Measurements from ENCODE around the gene IP6K1. TPM values are rescaled to one million over a fixed set of nuclear protein-coding genes. Genes with fewer than 3 reads are reported as not detected.
"Not testable (repeated sequence)": the region's sequence is repeated elsewhere in the genome, so short reads cannot be mapped to it uniquely, and the experiment has no call there.

The IP6K1 gene
- total and polyA plus RNA-seq, 10 donors = 8.6 to 56.0 (median 46.4) TPM

DNA sequence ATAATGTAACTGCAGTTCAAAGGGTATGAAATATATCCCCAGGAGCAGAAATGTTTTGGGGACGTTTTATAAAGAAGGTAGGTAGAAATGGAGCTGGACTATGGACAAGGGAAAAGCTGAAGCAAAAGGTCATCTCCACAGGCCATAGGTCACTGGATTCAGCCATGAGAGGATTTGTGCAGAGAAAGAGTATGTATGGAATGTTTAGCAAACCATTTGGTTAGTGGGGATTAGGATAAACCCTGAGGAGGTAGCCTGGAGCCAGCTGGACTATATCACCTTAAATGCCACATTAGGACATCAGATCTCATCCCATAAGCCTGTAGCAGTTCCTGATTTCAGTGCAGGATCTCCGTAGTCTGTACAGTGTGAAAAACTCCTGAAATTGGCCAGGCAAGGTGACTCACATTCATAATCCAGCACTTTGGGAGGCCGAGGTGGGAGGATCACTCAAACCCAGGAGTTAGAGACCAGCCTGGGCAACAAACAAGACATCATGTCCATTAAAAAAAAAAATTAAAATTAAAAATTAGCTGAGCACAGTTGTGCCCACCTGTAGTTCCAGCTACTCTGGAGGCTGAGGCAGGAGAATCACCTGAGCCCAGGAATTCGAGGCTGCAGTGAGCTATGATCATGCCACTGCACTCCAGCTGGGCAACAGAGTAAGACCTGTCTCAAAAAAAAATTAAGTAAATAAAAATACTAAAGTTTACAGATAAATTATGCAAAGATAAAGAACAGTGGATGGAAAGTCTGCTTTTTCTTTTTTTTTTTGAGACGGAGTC is 4.7 kb downstream of the IP6K1 start:
- Histone ChIP-seq H3K9me3 (no peaks in the 10 kb centered on the region), H3K27ac (no peak overlapping the region), H3K36me3 (peaks cover 0 to 84% (median 26%) of the 10 kb centered on the region in 6 donors), H3K4me3 (no peak overlapping the region), H3K4me1 (peaks cover 20 to 78% (median 56%) of the 10 kb centered on the region in 6 donors), H3K27me3 (replicated peaks in 1 of 7) (no peaks in the 10 kb centered on the region)
- no peak for TF ChIP-seq POLR2AphosphoS5 (IDR thresholded peaks at IDR 0.05)
- TF ChIP-seq, protein P1, sequence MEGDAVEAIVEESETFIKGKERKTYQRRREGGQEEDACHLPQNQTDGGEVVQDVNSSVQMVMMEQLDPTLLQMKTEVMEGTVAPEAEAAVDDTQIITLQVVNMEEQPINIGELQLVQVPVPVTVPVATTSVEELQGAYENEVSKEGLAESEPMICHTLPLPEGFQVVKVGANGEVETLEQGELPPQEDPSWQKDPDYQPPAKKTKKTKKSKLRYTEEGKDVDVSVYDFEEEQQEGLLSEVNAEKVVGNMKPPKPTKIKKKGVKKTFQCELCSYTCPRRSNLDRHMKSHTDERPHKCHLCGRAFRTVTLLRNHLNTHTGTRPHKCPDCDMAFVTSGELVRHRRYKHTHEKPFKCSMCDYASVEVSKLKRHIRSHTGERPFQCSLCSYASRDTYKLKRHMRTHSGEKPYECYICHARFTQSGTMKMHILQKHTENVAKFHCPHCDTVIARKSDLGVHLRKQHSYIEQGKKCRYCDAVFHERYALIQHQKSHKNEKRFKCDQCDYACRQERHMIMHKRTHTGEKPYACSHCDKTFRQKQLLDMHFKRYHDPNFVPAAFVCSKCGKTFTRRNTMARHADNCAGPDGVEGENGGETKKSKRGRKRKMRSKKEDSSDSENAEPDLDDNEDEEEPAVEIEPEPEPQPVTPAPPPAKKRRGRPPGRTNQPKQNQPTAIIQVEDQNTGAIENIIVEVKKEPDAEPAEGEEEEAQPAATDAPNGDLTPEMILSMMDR (IDR thresholded peaks at IDR 0.05 in 8 of 11, conservative IDR thresholded peaks at IDR 0.05 in 3 of 11) = no peak
- TF ChIP-seq POLR2A (IDR thresholded peaks at IDR 0.05) = no peak
- WGBS, 5 donors = 81 to 90% (median 89%) methylated on average over 5 of the region's 5 CpGs
- intact Hi-C loops (cut with DNase I; ENCODE audit: low total_unique reads) = no loop called here
- no peak for DNase-seq

DNA sequence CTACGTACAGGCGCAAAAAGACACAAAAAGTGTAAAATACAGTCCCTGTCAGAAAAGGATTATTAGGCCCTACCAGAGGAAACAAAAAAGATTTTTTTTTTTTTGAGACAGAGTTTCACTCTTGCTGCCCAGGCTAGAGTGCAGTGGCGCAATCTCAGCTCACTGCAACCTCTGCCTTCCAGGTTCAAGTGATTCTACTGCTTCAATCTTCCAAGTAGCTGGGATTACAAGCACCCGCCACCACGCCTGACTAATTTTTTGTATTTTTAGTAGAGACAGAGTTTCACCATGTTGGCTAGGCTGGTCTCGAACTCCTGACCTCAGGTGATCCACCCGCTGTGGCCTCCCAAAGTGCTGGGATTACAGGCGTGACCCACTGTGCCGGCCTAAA is 5.4 kb downstream of the IP6K1 start:
- DNase-seq = peak; percentile 10
- H3K36me3 ChIP-seq = peaks cover 0 to 90% (median 26%) of the 10 kb centered on the region in 6 donors
- H3K27me3 ChIP-seq (replicated peaks in 1 of 7); H3K9me3 ChIP-seq; H3K27ac ChIP-seq; intact Hi-C loops (cut with DNase I; ENCODE audit: low total_unique reads); H3K4me3 ChIP-seq: not testable (repeated sequence)
- H3K4me1 ChIP-seq = peaks cover 20 to 83% (median 55%) of the 10 kb centered on the region in 6 donors
- 88 to 92% (median 91%) methylated on average over 9 of the region's 9 CpGs for whole genome bisulfite sequencing, 5 donors

DNA sequence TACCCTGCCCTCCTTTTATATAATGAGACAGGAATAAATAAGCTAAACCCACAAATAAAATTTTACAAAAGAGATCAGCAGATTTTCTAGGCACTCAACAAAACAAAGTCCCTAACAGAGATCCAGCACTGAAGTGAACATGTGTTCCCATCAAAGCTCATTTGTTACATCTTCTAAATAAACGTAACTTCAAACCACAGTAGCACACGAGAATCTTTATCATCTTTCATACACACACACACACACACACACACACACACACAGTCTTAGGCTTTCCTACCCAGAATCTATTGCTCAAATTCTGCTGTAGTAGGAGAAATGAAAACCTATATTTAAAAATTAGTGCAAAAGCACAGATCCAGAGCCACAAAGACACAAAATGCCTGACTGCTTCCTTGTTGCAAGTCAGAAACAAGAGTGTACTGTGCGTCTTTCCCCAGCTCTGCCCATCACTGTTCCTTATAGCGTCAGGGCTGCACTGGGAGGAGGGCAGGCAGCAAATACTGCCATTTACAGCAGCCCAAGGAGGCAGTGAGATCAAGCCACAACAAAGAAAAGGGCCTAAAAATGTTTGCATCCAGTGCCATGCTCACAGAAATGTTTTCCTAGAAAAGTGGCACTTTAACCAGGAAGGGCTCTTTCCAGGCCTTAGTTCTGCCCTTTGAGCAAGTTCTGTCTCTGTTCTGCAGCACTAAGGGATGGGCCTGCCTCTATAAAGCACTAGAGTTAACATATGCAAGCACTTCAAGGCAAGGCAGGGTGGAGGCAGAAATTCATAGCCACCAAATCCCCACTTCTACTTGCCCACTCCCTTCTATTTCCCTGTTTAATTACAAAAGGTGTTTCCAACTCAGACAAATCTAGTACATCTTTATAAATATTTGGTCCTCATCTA is 6.0 kb downstream of the IP6K1 start:
- Histone ChIP-seq H3K36me3 (peaks cover 0 to 97% (median 26%) of the 10 kb centered on the region in 6 donors), H3K27ac (no peak overlapping the region), H3K4me3 (peak overlapping the region in 1 of 8 donors; percentile 15), H3K9me3 (no peaks in the 10 kb centered on the region), H3K27me3 (replicated peaks in 1 of 7) (no peaks in the 10 kb centered on the region), H3K4me1 (peaks cover 17 to 85% (median 53%) of the 10 kb centered on the region in 6 donors)
- 56 to 77% (median 71%) methylated on average over 4 of the region's 4 CpGs for WGBS, 5 donors
- TF ChIP-seq, protein P1 (IDR thresholded peaks at IDR 0.05 in 8 of 11, conservative IDR thresholded peaks at IDR 0.05 in 3 of 11) = no peak
- no peak for TF ChIP-seq POLR2AphosphoS5 (IDR thresholded peaks at IDR 0.05)
- no peak for TF ChIP-seq POLR2A (IDR thresholded peaks at IDR 0.05)
- no peak for DNase-seq
- intact Hi-C loops (cut with DNase I; ENCODE audit: low total_unique reads) = no loop called here

DNA sequence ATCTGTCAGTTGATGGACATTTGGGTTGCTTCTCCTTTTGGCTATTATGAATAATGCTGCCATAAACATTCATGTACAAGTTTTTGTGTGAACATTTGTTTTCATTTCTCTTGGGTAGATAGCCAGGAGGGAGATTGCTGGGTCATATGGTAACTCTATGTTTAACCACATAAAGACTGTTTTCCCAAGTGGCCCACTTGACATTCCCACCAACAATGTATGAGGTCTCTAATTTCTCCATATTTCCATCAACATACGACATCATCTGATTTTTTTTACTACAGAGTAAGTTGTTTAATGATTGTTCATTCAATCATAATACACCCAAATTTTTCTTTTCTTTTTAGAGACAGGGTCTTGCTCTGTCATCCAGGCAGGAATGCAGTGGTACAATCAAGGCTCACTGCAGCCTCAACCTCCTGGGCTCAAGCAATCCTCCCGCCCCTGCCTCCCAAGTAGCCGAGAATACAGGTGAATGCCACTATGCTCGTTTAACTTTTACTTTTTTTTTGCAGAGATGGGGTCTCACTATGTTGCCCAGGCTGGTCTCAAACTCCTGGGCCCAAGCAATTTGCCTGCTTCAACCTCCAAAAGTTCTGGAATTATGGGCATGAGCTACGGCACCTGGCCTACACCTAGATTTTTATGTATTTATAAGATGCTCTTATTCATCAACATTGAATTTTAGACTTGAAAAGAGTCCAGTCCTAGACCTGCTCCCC is 6.8 kb downstream of the IP6K1 start:
- H3K4me3 ChIP-seq = no peak overlapping the region
- no peak overlapping the region for H3K27ac ChIP-seq
- no peak for TF ChIP-seq POLR2AphosphoS5 (IDR thresholded peaks at IDR 0.05)
- TF ChIP-seq, protein P1 (IDR thresholded peaks at IDR 0.05 in 8 of 11, conservative IDR thresholded peaks at IDR 0.05 in 3 of 11) = no peak
- no peak for TF ChIP-seq POLR2A (IDR thresholded peaks at IDR 0.05)
- intact Hi-C loops (cut with DNase I; ENCODE audit: low total_unique reads) = no loop called here
- no peaks in the 10 kb centered on the region for H3K27me3 ChIP-seq (replicated peaks in 1 of 7)
- no peak for DNase-seq
- peaks cover 9 to 85% (median 47%) of the 10 kb centered on the region in 6 donors for H3K4me1 ChIP-seq
- H3K36me3 ChIP-seq = peaks cover 0 to 94% (median 25%) of the 10 kb centered on the region in 6 donors
- 90 to 97% (median 95%) methylated on average over 5 of the region's 5 CpGs for WGBS, 5 donors
- H3K9me3 ChIP-seq = no peaks in the 10 kb centered on the region

DNA sequence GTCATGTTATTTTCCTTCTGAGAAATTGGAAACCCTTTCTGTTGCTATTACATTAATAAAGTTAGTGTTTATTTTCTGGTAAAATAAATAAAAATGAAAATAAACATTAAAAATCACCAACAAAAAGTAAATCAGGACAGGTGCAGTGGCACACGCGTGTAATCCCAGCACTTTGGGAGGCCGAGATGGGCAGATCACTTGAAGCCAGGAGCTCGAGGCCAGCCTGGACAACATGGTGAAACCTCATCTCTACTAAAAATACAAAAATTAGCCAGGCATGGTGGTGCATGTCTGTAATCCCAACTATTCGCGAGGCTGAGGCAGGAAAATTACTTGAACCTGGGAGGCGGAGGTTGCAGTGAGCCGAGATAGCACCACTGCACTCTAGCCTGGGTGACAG is 10.2 kb downstream of the IP6K1 start:
- H3K9me3 ChIP-seq; intact Hi-C loops (cut with DNase I; ENCODE audit: low total_unique reads); DNase-seq; H3K27ac ChIP-seq; H3K27me3 ChIP-seq (replicated peaks in 1 of 7); H3K4me3 ChIP-seq: not testable (repeated sequence)
- Histone ChIP-seq H3K4me1 (peaks cover 5 to 80% (median 24%) of the 10 kb centered on the region in 6 donors), H3K36me3 (peaks cover 0 to 63% (median 15%) of the 10 kb centered on the region in 6 donors)
- WGBS, 5 donors = 93 to 97% (median 95%) methylated on average over 8 of the region's 8 CpGs
